Endothelial cell of umbilical vein (primary cell): ENCODE results near the gene FARP1. TPM values are rescaled to one million over a fixed set of nuclear protein-coding genes. Genes with fewer than 3 reads are reported as not detected.

Source experiments
- BruUV-seq: library from RNA; stranded (reverse); fragments of 400-500 nt; replicated peaks from 2 replicates; lab custom pipeline; 2021; lab: Mats Ljungman, UMichigan
- CTCF ChIA-PET: fragments of 300-600, 350-600 bp; sonication (Branson Sonifier 250); formaldehyde crosslinking; loops from one replicate; lab custom pipeline; 2021; ENCODE audit warnings: antibody characterized with exemption, inconsistent platforms; lab: Charles Lee
- POLR2A ChIA-PET: fragments of 300-600, 350-600 bp; sonication (Branson Sonifier 250); formaldehyde crosslinking; loops from one replicate; lab custom pipeline; 2021; ENCODE audit warnings: antibody characterized with exemption, inconsistent platforms; lab: Charles Lee
- DNase-seq: peaks from one replicate; pipeline ENCODE4 v3.0.0-alpha.2; 2011; ENCODE audit warnings: low read depth, low spot score
- FAIRE-seq: peaks from 2 replicates; lab custom pipeline; 2011; peaks lifted over from hg19 to GRCh38; lab: Jason Lieb, UNC
- H2AFZ ChIP-seq: 2 replicates; pipeline ENCODE4 v1.6.0; 2012; ENCODE audit warnings: low read depth, low read length, control low read depth, inconsistent platforms
- H3K27ac ChIP-seq: 2 replicates; pipeline ENCODE4 v1.5.1; 2011; ENCODE audit warnings: low read depth, mild to moderate bottlenecking, control low read depth, low read length, moderate library complexity; ENCODE audit not compliant: insufficient read depth
- H3K27me3 ChIP-seq, 2 experiments: 2 replicates each; pipeline versions ENCODE4 v1.6.0 to v1.6.1; 2011; ENCODE audit warnings: low read length in 2 of 2, mixed read lengths in 1 of 2; ENCODE audit not compliant: control insufficient read depth in 2 of 2, insufficient read depth in 2 of 2
- H3K36me3 ChIP-seq, 2 experiments: 2 replicates in 1 of 2; 3 replicates in 1 of 2; pipeline ENCODE4 v1.5.1; 2011; ENCODE audit warnings: low read length in 2 of 2, mild to moderate bottlenecking in 1 of 2, moderate library complexity in 1 of 2; ENCODE audit not compliant: control insufficient read depth in 2 of 2, insufficient read depth in 2 of 2; ENCODE audit errors: extremely low read depth in 1 of 2
- H3K4me1 ChIP-seq: 3 replicates; pipeline ENCODE4 v1.5.1; 2011; ENCODE audit warnings: mild to moderate bottlenecking, low read length; ENCODE audit not compliant: control insufficient read depth, insufficient read depth; ENCODE audit errors: extremely low read depth
- H3K4me2 ChIP-seq: 2 replicates; pipeline ENCODE4 v1.6.1; 2011; ENCODE audit warnings: low read length, control low read depth, mixed read lengths; ENCODE audit not compliant: insufficient read depth
- H3K4me3 ChIP-seq, 3 experiments: fragments of 200-600 bp in 1 of 3; sonication (generic), shearing (Covaris generic) in 1 of 3; replicated peaks in 1 of 3; 2 replicates each; pipeline ENCODE4 v1.5.1; 2011 to 2016; ENCODE audit warnings: control low read depth in 3 of 3, low read length in 3 of 3, mild to moderate bottlenecking in 2 of 3, inconsistent platforms in 1 of 3, low read depth in 1 of 3, moderate library complexity in 1 of 3; ENCODE audit not compliant: insufficient read depth in 1 of 3
- H3K79me2 ChIP-seq: 2 replicates; pipeline ENCODE4 v1.6.0; 2012; ENCODE audit warnings: low read length, inconsistent platforms; ENCODE audit not compliant: control insufficient read depth, insufficient read depth
- H3K9ac ChIP-seq: replicated peaks from 2 replicates; pipeline ENCODE3; 2011; ENCODE audit warnings: low read length, control low read depth; ENCODE audit not compliant: insufficient read depth; ENCODE audit errors: extremely low read depth
- H3K9me1 ChIP-seq: replicated peaks from 3 replicates; pipeline ENCODE4 v1.6.0; 2011; ENCODE audit warnings: mild to moderate bottlenecking, low read length; ENCODE audit not compliant: control insufficient read depth, insufficient read depth; ENCODE audit errors: extremely low read depth
- H3K9me3 ChIP-seq: replicated peaks from 2 replicates; pipeline ENCODE4 v1.5.1; 2012; ENCODE audit warnings: low read length, inconsistent platforms; ENCODE audit not compliant: control insufficient read depth, insufficient read depth
- H4K20me1 ChIP-seq: replicated peaks from 2 replicates; pipeline ENCODE3; 2011; ENCODE audit warnings: mild to moderate bottlenecking, low read length; ENCODE audit not compliant: control insufficient read depth, insufficient read depth; ENCODE audit errors: extremely low read depth
- CTCF ChIP-seq, 2 donors: IDR thresholded peaks; 1 replicate in 1 of 2; 2 replicates in 1 of 2; pipeline ENCODE4 v1.5.1; 2011; ENCODE audit warnings: low read length in 2 of 2, mild to moderate bottlenecking in 2 of 2, moderate library complexity in 2 of 2, control low read depth in 1 of 2, inconsistent platforms in 1 of 2, low read depth in 1 of 2; ENCODE audit not compliant: insufficient read depth in 1 of 2; ENCODE audit errors: extremely low read depth in 1 of 2
- EZH2 ChIP-seq: IDR thresholded peaks from 2 replicates; pipeline ENCODE4 v1.6.1; 2012; ENCODE audit warnings: borderline replicate concordance, low read depth, mild to moderate bottlenecking, moderate library complexity, low read length, inconsistent platforms; ENCODE audit not compliant: severe bottlenecking
- FOS ChIP-seq: IDR thresholded peaks from 2 replicates; pipeline ENCODE4 v1.6.1; 2011; ENCODE audit warnings: mild to moderate bottlenecking, low read length, moderate library complexity, borderline replicate concordance; ENCODE audit not compliant: insufficient read depth
- GATA2 ChIP-seq: IDR thresholded peaks from 2 replicates; pipeline ENCODE4 v1.7.0; 2011; ENCODE audit warnings: low read depth, mild to moderate bottlenecking, moderate library complexity, mixed read lengths, low read length; ENCODE audit not compliant: insufficient read length, insufficient read depth
- JUN ChIP-seq: IDR thresholded peaks from 2 replicates; pipeline ENCODE4 v1.6.1; 2011; ENCODE audit warnings: borderline replicate concordance, low read depth; ENCODE audit not compliant: insufficient read length, insufficient read depth
- MAX ChIP-seq: IDR thresholded peaks from 2 replicates; pipeline ENCODE4 v1.6.1; 2011; ENCODE audit not compliant: insufficient read depth, insufficient read length
- MYC ChIP-seq: IDR thresholded peaks from one replicate; pipeline ENCODE4 v1.6.1; 2011; ENCODE audit warnings: mild to moderate bottlenecking, low read depth, low read length
- POLR2A ChIP-seq: IDR thresholded peaks from 2 replicates; pipeline ENCODE4 v1.6.1; 2012; ENCODE audit warnings: low read depth, mild to moderate bottlenecking, control low read depth, low read length
- POLR2AphosphoS5 ChIP-seq: IDR thresholded peaks from 2 replicates; pipeline ENCODE4 v1.6.1; 2012; ENCODE audit warnings: low read depth, mild to moderate bottlenecking, control low read depth, low read length, moderate library complexity; ENCODE audit not compliant: insufficient read depth
- dilution Hi-C: fragments of 300-500 bp; cut with MboI; formaldehyde crosslinking; loops from one replicate; pipeline ENCODE4 v1.15.0; 2019; ENCODE audit warnings: low sequenced_read_pairs; ENCODE audit not compliant: extremely low pct_ligation_motif_present
- intact Hi-C: fragments of 100-400 bp; cut with micrococcal nuclease; formaldehyde crosslinking; loops from one replicate; pipeline ENCODE4 v1.10.0; 2022
- polyA plus RNA-seq, 4 experiments: library from polyadenylated mRNA; depleted of rRNA in 3 of 4; stranded (reverse) in 3 of 4; unstranded in 1 of 4; fragments of >200 nt; gene quantifications; 2 replicates each; pipeline versions ENCODE4 v1.2.1 to v1.2.3, GENCODE V29; 2011 to 2012; ENCODE audit warnings: missing spikeins in 1 of 4
- total RNA-seq: library from RNA; stranded (reverse); gene quantifications from 2 replicates; pipeline ENCODE4 v1.2.3, GENCODE V29; 2021

The FARP1 gene
- total and polyA plus RNA-seq, 2 donors (not counting 3 experiments of a cell fraction or from before 2014, with no cell fraction given), result 19.0 to 77.7 TPM

- dilution Hi-C loops, result no loop called here
- no peaks in the 10 kb centered on the region for H3K9me1 ChIP-seq
- H3K79me2 ChIP-seq, result no peaks in the 10 kb centered on the region
- intact Hi-C loops, result no loop called here
- DNase-seq, result no peak
- H2AFZ ChIP-seq, result no peak overlapping the region
- H3K36me3 ChIP-seq, result no peaks in the 10 kb centered on the region
- FAIRE-seq, result peak; percentile 18
- POLR2A ChIA-PET, result no interaction called here
- no peaks in the 10 kb centered on the region for H4K20me1 ChIP-seq
- H3K9me3 ChIP-seq, result no peaks in the 10 kb centered on the region
- no TSS peak for BruUV-seq
- H3K4me3 ChIP-seq, result no peak overlapping the region
- H3K27ac ChIP-seq, result no peak overlapping the region
- H3K4me2 ChIP-seq, result no peak overlapping the region
- no peaks in the 10 kb centered on the region for H3K27me3 ChIP-seq
- TF ChIP-seq MAX (no peak), MYC (no peak), EZH2 (no peak), FOS (no peak), GATA2 (no peak), CTCF (IDR thresholded peaks at IDR 0.05; ENCODE audit: extremely low read depth in 1 of 2, insufficient read depth in 1 of 2, low read depth in 1 of 2, low read length in 2 of 2) (no peak), POLR2AphosphoS5 (no peak), POLR2A (no peak), JUN (no peak)
- CTCF ChIA-PET, result interaction anchor here (0.7 kb wide), 1 partner anchor 42 kb away, joined by 3 read pairs; no protein-coding TSS in a partner anchor
- no peak overlapping the region for H3K9ac ChIP-seq
- peaks cover 18% of the 10 kb centered on the region for H3K4me1 ChIP-seq
Observed at GRCh38 chr13:98215508-98215907, 72.6 kb downstream of the FARP1 start.
